ENCODE data around the gene BRAF.

DNA sequence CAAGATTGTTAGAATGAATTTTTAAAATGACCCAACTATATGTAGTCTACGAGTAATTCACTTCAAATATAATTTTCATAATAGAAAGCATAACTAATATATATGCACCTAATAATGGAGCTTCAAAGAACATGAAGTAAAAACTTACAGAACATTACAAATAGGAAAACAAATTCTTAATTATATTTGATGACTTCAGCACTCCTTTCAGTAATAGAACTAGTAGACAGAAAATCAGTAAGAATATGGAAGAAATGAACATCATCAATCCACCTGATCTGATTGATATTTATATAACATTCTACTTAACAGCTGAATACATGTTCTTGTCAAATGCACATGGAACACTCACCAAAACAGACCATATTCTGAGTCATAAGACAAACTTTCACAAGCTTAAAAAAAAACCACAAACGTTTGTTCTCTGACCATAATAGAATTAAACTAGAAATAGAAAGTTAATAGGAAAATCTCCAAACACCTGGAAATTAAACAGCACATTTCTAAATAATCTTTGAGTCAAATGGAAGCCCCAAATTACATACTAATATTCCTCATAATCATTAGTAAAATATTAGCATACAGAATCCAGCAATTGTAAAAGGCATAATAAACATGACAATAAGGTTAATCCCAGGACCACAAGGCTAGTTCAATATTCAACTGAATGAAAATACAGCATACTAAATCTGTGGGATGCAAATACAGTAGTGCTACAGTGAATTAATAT lies 48.0 kb downstream of the BRAF start:
- no peak for TF ChIP-seq POLR2A (IDR thresholded peaks at IDR 0.05; ENCODE audit: low read length)
- no peak for TF ChIP-seq GATA1 (IDR thresholded peaks at IDR 0.05; ENCODE audit: low read depth, low read length)

Data from erythroblast (primary cell).